Astrocyte of the hippocampus (primary cell): ENCODE results near the gene PCTP.
A peak's percentile ranks its signal among the peaks of the same experiment; 100 is the strongest.

Experiments
- DNase-seq: peaks from one replicate; pipeline ENCODE4 v3.0.0; 2011; ENCODE audit warnings: low read depth, low spot score

PCTP gene

DNA sequence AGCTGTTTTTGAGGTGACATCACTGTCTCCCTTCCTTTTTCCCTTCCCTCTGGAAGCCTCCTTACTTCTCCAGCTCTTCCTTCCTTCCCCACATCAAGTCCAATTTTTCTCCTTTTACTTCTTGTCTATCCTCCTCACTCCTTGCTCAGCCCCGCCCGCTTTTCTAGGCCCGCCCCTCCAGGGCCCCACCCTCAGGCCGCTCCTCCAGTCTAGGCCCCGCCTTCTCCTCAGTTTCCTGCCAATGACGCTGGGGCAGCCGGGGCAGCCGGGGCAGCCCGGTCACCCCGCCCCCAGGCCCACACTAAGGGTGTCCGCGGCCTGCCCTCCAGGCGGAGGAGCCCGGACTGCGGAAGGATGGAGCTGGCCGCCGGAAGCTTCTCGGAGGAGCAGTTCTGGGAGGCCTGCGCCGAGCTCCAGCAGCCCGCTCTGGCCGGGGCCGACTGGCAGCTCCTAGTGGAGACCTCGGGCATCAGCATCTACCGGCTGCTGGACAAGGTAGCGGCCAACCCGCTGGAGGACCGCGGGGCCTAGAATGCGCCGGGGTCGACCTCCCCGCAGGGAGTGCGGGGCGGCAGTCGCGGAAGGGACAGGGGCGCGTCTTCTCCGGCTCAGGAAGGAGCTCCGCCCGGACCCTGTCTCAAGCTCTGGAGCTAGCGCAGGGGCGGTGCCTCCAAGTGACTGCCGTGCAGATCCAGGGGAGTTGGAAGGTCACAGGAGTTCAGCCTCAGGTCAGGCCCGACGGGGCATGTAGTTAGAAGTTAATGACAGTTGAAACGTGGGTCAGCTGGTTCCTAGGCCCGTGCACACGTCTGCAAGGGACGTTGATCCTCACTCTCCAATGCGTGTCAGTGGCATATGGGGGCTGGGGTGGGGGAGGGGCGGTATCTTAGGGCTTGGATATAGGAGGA is at the start of gene PCTP:
Gene PCTP (plus strand): TSS at position 302 of the 908 bp plus-strand sequence. CDS start 53 bp downstream, at position 355.
- DNase-seq: peak; percentile 97

DNA sequence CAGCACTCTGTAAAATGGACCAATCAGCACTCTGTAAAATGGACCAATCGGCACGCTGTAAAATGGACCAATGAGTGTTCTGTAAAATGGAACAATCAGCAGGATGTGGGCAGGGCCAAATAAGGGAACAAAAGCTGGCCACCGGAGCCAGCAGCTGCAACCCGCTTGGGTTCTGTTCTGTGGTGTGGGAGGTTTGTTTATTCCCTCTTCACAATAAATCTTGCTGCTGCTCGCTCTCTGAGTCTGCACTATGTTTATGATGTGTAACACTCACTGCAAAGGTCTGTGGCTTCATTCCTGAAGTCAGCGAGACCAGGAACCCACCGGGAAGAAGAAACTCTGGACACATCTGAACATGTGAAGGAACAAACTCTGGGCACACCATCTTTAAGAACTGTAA is 48.7 kb upstream of the PCTP start:
- no peak for DNase-seq

GRCh38 chr17:55704401-55704800 is 46.5 kb upstream of the PCTP start:
- DNase-seq: no peak

GRCh38 chr17:55705847-55706246 is 45.0 kb upstream of the PCTP start:
- DNase-seq: no peak

DNA sequence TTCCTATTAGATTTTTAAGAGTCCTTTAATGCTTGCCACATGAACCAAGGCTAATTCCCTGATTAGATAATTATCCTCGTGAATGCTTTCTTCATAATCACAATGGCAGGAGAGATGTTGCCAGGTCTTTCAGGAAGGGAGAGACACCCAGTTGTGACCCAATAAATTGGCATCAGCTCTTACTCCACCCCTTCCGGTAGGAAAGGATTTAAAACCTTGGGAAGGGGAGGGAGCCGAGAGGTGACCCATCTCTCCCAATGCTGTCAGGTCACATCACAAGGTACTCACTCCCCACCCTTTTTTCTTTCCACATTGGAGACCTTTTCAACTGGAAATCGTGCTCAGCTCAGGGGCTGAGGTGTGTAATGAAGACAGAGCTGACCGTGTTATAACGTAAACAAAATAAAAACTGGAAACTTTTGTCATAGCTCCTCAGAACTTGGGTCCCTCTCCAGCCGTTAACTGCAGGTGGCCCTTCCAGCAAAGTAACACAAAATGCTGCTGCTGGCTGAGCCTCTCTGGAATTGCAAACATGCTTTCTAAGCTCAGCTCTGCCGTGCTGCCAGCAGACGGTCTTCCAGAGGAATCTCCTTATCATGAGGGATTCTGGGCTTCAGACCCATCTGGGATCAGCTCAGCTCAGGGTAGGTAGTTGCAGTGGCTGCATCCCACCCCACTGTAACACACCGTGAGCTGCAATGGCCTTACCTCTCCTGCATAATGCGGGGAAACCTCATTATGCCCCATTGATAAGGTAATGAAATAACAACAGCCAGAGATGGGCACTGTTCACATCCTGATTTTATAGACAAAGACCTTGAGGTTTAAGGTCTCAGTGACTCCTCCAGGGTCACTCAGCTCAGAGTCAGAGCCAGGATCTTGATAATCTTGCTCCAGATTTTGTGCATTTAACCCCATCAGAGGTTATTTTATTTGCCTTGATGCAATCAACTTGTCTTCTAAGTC is 43.8 kb upstream of the PCTP start:
- peak; percentile 25 for DNase-seq

- DNase-seq: no peak
Observed at GRCh38 chr17:55708175-55708974, 42.5 kb upstream of the PCTP start.

- no peak for DNase-seq
Observed at GRCh38 chr17:55709440-55709839, 41.4 kb upstream of the PCTP start.

GRCh38 chr17:55709984-55710383 is 40.9 kb upstream of the PCTP start:
- DNase-seq: no peak

- no peak for DNase-seq
Observed at GRCh38 chr17:55710410-55710809, 40.4 kb upstream of the PCTP start.

DNA sequence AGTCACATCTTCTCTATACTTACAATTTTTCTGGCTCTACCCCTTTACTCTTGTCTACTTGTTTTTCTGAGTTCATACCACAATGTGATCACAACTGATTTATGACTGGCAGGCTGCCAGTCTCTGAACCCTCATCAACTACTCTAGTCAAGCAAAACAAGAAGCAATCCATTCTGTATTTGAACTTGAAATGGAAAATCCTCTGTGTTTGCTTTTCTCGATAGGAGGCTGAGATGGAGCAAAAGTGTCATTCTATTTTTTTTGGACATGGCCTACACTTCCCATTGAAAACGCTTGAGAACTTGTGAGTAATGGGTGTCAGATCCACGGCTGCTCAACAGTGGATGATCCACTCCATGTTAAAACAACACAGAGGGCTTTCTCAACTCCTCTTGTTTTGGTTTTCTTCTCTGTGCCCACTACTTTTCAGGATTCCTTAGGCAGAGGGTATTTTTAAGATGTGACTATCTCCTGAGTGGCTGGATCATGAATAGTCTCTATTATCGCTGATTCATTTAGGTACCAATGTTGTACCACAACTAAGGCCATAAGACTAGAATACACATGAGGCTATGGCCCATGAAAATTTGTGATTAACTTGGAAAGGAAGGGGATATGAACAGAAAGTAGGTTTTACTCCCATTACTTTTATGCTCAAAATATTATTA is 39.9 kb upstream of the PCTP start:
- DNase-seq: no peak

DNA sequence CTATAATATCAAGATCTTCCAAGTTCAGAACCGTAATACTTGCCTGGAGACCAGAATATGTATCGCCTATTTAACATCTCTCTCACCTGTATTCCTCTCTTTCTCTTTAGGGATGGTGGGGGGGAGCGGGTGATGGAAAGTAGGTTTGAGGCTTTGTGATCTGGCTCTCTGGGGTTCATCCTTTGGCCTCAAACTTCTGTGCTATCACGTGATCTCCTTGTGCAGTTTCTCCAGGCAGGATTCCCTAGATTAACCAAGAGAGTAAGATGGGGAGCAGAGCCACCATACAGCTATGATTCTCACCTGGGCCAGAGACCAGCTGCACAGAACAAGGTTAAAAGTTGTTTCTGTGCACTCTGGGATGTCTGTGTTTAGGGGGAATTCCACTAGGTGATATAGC is 33.4 kb upstream of the PCTP start:
- no peak for DNase-seq

GRCh38 chr17:55717898-55718735 is 32.7 kb upstream of the PCTP start:
- peak; percentile 82 for DNase-seq

GRCh38 chr17:55720919-55721836 is 29.7 kb upstream of the PCTP start:
- no peak for DNase-seq

GRCh38 chr17:55722016-55722736 is 28.7 kb upstream of the PCTP start:
- no peak for DNase-seq

DNA sequence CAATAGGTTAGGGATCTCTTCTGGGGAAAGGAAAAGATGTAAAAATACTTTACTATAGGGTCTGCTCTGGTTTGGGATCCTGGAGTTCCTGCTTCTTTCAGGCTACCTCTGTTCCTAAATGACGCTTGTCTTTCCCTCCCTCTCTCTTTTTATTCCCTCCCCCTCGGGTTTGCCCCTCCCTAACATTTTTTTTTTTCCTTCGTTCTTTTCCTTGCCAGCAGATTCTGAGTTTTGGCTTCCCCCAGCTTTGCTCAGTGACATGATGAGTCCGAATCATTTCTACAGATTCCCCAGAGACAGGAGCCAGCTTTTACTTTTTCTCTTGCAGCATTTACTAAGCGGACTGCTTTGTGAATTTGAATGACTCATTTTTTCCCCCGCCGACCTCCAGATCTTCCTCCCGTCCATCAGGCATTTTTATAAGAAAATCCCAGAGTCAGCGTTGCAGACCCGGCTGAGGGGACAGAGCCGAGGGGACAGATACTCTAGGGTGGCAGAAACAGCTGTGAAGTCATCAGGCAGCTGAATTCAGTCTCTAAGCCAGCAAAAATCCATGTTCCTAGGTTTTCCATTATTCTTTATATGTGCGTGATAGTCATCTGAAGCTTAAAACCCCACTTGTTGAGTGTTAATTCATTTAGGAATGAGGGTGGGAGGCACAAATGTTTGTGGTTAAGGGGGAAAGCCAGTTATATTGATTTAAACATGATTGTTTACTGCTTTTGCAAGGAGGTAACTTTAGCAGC is 27.9 kb upstream of the PCTP start, which contains the start of gene TMEM100:
Gene TMEM100 (minus strand): TSS at position 123 of the 746 bp plus-strand sequence. CDS start 1,794 bp downstream, outside the sequence.
- DNase-seq: peak; percentile 82

DNA sequence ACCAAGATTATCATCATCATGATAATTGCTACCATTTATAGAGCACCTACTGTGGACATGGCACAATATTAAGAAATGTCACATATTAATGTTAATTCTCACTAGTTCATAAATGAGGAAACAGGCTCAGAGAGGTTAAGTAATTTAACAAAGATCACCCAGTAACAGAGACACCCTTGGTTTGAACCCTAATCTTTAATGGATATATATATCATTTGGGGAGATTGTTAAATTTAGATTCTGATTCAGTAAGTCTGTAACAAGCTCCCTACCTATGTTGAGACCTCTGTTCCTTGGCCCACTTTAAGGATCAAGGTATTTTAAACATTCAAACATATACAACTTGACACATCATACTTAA is 27.4 kb upstream of the PCTP start:
- DNase-seq: no peak

GRCh38 chr17:55726440-55726839 is 24.4 kb upstream of the PCTP start:
- DNase-seq: peak; percentile 93
